Right lobe of liver (tissue), 6 donors: ENCODE results near the gene PLOD3. TPM values are rescaled to one million over a fixed set of nuclear protein-coding genes. Genes with fewer than 3 reads are reported as not detected.

ENCODE experiments used
- ATAC-seq, 4 donors: fragments of 200-7000 bp; cut with Tn5 transposase; one replicate each; pipeline ENCODE4 v1.9.1; 2020; ENCODE audit warnings: mild to moderate bottlenecking in 4 of 4, moderate library complexity in 4 of 4
- DNase-seq, 3 donors: peaks; one replicate each; pipeline ENCODE4 v3.0.0-alpha.2; 2020
- H3K27ac ChIP-seq, 3 donors: fragments of 200-600 bp; one replicate each; pipeline ENCODE4 v1.8.0; 2022
- H3K27me3 ChIP-seq, 2 donors: fragments of 200-600 bp; one replicate each; pipeline ENCODE4 v1.8.0; 2022
- H3K36me3 ChIP-seq, 4 donors: fragments of 200-600 bp; sonication (generic) in 1 of 4; one replicate each; pipeline versions ENCODE4 v1.5.1 to v1.8.0; 2017 to 2022; ENCODE audit warnings: control low read depth in 1 of 4
- H3K4me1 ChIP-seq, 4 donors: fragments of 200-600 bp; sonication (generic) in 1 of 4; one replicate each; pipeline versions ENCODE4 v1.5.1 to v1.8.0; 2017 to 2022; ENCODE audit warnings: control low read depth in 1 of 4
- H3K4me3 ChIP-seq, 3 donors: fragments of 200-600 bp; one replicate each; pipeline ENCODE4 v1.8.0; 2022
- H3K9me3 ChIP-seq, 4 donors: fragments of 200-600 bp; sonication (generic) in 1 of 4; one replicate each; pipeline versions ENCODE4 v1.5.1 to v1.8.0; 2017 to 2022; ENCODE audit warnings: control low read depth in 1 of 4
- POLR2A ChIP-seq: fragments of 450-650 bp; IDR thresholded peaks from one replicate; pipeline ENCODE4 v1.6.1; 2017; ENCODE audit warnings: antibody characterized with exemption, mild to moderate bottlenecking
- WGBS: methylation state at CpG from one replicate; pipeline ENCODE4 v1.1.6; 2018; ENCODE audit warnings: low coverage, low lambda C conversion rate; ENCODE audit not compliant: insufficient coverage; ENCODE audit errors: missing lambda C conversion rate; 5-methylcytosine and 5-hydroxymethylcytosine counted together
- intact Hi-C, 2 donors: fragments of 100-400 bp; cut with DNase I; formaldehyde crosslinking; loops; one replicate each; pipeline versions ENCODE4 v1.11.2 to v1.14.1; 2022
- total RNA-seq, 6 experiments: library from RNA; depleted of rRNA in 2 of 6; stranded (reverse); fragments of >200 nt in 2 of 6; fragmentation: NEBNext Ultra II Directional in 3 of 6; extraction: Animal tissue kit (Norgen Biotek cat#: 25700) in 3 of 6; gene quantifications; one replicate each; pipeline versions ENCODE4 v1.1.0 to v1.2.4, GENCODE V29; 2016 to 2023
- TF ChIP-seq, protein P1 (sequence below), 4 donors: fragments of 200-600 bp in 3 of 4; fragments of 450-650 bp in 1 of 4; IDR thresholded peaks; one replicate each; pipeline versions ENCODE4 v1.5.1 to v1.8.0; 2016 to 2022; ENCODE audit warnings: antibody characterized with exemption in 4 of 4, mild to moderate bottlenecking in 2 of 4
- donor health status: DM: no; HTN: yes; CAD: no.
- donor health status: DM: no; HTN: no; CAD: no.
- donor health status: DM: no; HTN: no; CAD: no.
- donor health status: DM: no; HTN: yes; CAD: no.
- donor health status: DM: no; HTN: yes; CAD: no.

The PLOD3 gene
- total RNA-seq, 6 experiments from 2014 or later: 41.7 to 57.5 (median 54.3) TPM

DNA sequence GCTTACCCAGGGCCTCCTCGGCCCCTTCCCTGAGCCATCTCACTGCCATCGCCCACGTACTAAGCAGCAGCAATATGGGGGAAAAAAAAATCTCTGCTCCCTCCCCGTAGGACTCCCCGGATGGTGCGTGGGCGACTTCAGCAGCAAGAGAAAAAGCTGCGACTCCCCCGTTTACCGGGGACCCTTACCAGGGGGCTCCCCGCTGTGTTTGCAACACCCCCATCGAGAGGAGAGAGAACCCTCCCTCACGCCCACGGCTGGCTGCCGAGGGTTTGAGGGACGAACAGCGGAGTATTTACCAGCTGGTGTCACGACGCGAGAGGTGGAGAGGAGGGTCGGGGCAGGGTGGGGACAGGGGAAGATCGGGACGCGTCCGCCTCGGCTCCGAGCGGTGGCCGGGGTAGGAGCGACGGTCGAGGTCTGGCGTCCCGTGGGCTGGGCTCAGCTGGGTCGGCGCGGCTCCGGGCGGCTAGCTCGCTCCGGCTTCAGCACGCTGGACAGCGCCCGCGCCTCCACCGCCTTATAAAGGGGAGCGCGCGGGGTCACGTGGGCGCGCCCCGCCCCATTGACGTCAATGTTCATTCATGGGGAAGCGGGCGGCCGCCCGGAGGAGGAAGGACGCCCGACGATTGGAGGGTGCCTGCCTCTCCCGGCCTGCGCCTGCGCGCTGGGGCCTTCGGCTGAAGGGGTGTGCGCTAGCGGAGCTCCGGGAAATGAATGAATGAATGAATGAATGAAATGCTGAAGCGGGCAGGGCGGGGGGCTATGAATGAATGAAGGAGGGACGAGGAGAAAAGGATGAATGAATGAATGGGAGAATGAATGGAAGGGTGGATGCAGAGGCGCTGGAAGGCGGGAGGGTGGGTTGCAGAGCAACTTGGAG is 52.1 kb downstream of the PLOD3 start, which contains the start of gene VGF:
VGF (minus strand) TSS at position 495 of the 883 bp plus-strand sequence. CDS start 726 bp downstream, outside the sequence.
- DNase-seq (peak; percentile 90 to 92 (median 91)), ATAC-seq (peak; percentile 85 to 95 (median 90))
- WGBS: 2% methylated on average over 34 of the region's 74 CpGs
- Histone ChIP-seq H3K4me3 (no peak within 1 kb of the TSS), H3K4me1 (peaks cover 0 to 20% (median 0%) of the 10 kb centered on the region in 4 donors), H3K36me3 (no peaks in the 10 kb centered on the region), H3K9me3 (no peaks in the 10 kb centered on the region), H3K27me3 (peaks cover 0 to 19% of the 10 kb centered on the region in 2 donors), H3K27ac (no peak within 1 kb of the TSS)
- TF ChIP-seq, protein P1, sequence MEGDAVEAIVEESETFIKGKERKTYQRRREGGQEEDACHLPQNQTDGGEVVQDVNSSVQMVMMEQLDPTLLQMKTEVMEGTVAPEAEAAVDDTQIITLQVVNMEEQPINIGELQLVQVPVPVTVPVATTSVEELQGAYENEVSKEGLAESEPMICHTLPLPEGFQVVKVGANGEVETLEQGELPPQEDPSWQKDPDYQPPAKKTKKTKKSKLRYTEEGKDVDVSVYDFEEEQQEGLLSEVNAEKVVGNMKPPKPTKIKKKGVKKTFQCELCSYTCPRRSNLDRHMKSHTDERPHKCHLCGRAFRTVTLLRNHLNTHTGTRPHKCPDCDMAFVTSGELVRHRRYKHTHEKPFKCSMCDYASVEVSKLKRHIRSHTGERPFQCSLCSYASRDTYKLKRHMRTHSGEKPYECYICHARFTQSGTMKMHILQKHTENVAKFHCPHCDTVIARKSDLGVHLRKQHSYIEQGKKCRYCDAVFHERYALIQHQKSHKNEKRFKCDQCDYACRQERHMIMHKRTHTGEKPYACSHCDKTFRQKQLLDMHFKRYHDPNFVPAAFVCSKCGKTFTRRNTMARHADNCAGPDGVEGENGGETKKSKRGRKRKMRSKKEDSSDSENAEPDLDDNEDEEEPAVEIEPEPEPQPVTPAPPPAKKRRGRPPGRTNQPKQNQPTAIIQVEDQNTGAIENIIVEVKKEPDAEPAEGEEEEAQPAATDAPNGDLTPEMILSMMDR (IDR thresholded peaks at IDR 0.05): no peak
- TF ChIP-seq POLR2A: no peak
- intact Hi-C loops: loop anchor here in 1 of 2 donors (10.0 kb wide), 1 partner anchor 119 kb away; no protein-coding TSS in a partner anchor

DNA sequence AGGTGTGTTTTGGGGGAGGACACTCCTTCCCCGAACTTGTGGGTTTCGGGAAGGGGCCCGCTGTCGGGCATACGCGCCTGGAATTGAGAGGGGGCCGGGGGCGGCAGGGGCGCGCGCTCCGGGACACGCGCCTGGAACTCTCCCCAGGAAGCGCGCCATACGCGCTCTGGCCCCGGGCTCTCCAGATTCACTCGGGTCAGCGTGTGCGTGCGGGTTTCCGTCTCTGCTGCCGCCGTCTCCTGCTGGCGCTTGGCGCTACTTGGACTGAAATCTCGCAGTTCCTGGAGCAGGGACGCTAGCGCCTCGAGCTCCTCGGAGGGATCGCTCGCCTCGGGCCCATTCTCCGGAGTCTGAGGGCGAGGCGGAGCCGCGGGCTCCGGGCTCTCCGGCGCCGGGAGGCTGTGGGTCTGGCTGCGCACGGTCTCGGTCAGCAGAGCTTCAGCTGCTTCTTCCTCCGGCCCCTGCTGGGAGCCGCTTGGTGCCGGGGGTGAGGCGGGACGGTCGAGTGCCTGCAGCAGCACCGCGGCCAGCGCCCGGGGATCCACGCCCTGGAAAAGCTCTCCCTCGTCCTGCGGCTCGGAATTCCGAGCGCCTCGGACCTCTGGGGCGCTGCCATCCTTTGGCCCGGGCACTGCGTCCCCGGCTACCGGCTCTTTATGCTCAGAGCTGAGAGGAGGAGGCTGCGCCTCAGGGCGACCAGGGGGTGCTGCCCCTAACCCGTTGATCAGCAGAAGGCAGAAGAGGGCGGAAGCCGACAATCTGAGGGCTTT is 53.1 kb downstream of the PLOD3 start:
- TF ChIP-seq, protein P1 (IDR thresholded peaks at IDR 0.05): no peak
- no peak for TF ChIP-seq POLR2A
- DNase-seq: peak in 1 of 3 donors; percentile 46
- 4% methylated on average over 15 of the region's 75 CpGs for WGBS
- intact Hi-C loops: loop anchor here in 1 of 2 donors (10.0 kb wide), 1 partner anchor 121 kb away; no protein-coding TSS in a partner anchor
- Histone ChIP-seq H3K4me1 (peaks cover 0 to 20% (median 0%) of the 10 kb centered on the region in 4 donors), H3K36me3 (no peaks in the 10 kb centered on the region), H3K27me3 (peaks cover 0 to 19% of the 10 kb centered on the region in 2 donors), H3K4me3 (no peak overlapping the region), H3K27ac (no peak overlapping the region), H3K9me3 (no peaks in the 10 kb centered on the region)
- peak; percentile 14 to 48 (median 26) for ATAC-seq

DNA sequence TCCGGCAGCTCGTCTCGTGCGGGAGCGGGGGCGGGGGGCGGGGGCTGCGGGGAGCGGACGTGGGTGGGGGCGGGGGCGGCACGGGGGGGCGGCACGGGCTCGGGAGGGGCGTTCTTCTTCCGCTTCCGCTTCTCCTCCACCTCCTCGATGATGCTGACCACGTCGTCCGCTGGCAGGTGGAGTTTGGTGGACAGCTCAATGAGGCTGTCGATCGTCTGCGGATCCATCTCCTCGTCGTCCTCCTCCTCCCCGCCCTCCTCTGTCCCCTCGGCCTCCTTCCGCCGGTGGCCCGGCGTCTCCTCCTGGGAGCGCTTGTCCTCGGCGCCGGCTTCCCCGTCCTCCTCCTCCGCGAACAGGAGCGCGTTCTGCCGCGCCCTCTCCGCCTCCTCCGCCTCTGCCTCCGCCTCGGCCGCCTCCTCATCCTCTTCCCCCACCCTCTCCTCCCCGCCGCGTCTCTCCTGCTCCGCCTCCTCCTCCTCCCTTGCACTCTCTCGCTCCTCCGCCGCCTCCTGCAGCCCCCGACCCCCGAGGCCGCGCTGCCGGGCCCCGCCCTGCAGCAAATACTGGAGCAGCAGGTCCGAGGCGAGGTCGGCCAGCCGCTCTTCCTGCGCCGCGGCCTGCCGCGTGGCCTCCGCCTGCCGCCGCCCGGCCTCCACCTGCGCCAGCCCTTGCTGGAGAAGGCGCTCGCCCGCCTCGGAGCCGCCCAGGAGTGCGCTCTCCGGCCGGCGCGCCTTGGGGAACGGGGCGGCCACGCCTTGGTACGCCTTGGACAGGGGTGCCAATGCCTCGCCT is 53.9 kb downstream of the PLOD3 start:
- intact Hi-C loops: loop anchor here in 1 of 2 donors (10.0 kb wide), 1 partner anchor 121 kb away; no protein-coding TSS in a partner anchor
- 4% methylated on average over 48 of the region's 92 CpGs for WGBS
- Histone ChIP-seq H3K27ac (no peak overlapping the region), H3K4me1 (peaks cover 0 to 20% (median 0%) of the 10 kb centered on the region in 4 donors), H3K36me3 (no peaks in the 10 kb centered on the region), H3K27me3 (peaks cover 0 to 19% of the 10 kb centered on the region in 2 donors), H3K9me3 (no peaks in the 10 kb centered on the region), H3K4me3 (no peak overlapping the region)
- TF ChIP-seq, protein P1 (IDR thresholded peaks at IDR 0.05): no peak
- TF ChIP-seq POLR2A: no peak
- ATAC-seq (no peak), DNase-seq (no peak)
